ENCODE measurements around the gene SAYSD1. TPM values are rescaled to one million over a fixed set of nuclear protein-coding genes. Genes with fewer than 3 reads are reported as not detected.

SAYSD1 gene
- total RNA-seq, 1 experiment from 2014 or later, result 24.1 TPM

- no peak for DNase-seq (ENCODE audit: low spot score)
Measured at GRCh38 chr6:39083231-39083634, 31.8 kb downstream of the SAYSD1 start.

GRCh38 chr6:39082310-39082709 is 32.7 kb downstream of the SAYSD1 start:
- in situ Hi-C loops (cut with HindIII; ENCODE audit: low sequenced_read_pairs), result no loop called here
- DNase-seq (ENCODE audit: low spot score), result no peak

More at GRCh38 chr6:39083231-39083634, 31.8 kb downstream of the SAYSD1 start:
- in situ Hi-C loops (cut with HindIII; ENCODE audit: low sequenced_read_pairs), result no loop called here

- DNase-seq (ENCODE audit: low spot score), result no peak
- in situ Hi-C loops (cut with HindIII; ENCODE audit: low sequenced_read_pairs), result no loop called here
Measured at GRCh38 chr6:39080246-39080875, 34.6 kb downstream of the SAYSD1 start.

GRCh38 chr6:39079197-39080125 is 35.5 kb downstream of the SAYSD1 start:
- DNase-seq (ENCODE audit: low spot score), result no peak
- in situ Hi-C loops (cut with HindIII; ENCODE audit: low sequenced_read_pairs), result no loop called here

- DNase-seq (ENCODE audit: low spot score), result no peak
- in situ Hi-C loops (cut with HindIII; ENCODE audit: low sequenced_read_pairs), result no loop called here
Measured at GRCh38 chr6:39078695-39079094, 36.3 kb downstream of the SAYSD1 start.

- in situ Hi-C loops (cut with HindIII; ENCODE audit: low sequenced_read_pairs), result no loop called here
- DNase-seq (ENCODE audit: low spot score), result no peak
Measured at GRCh38 chr6:39077882-39078594, 36.9 kb downstream of the SAYSD1 start.

- in situ Hi-C loops (cut with HindIII; ENCODE audit: low sequenced_read_pairs), result no loop called here
- DNase-seq (ENCODE audit: low spot score), result no peak
Measured at GRCh38 chr6:39076623-39077535, 38.1 kb downstream of the SAYSD1 start.

- DNase-seq (ENCODE audit: low spot score), result no peak
- in situ Hi-C loops (cut with HindIII; ENCODE audit: low sequenced_read_pairs), result no loop called here
Measured at GRCh38 chr6:39075807-39076622, 39.0 kb downstream of the SAYSD1 start.

- no peak for DNase-seq (ENCODE audit: low spot score)
- in situ Hi-C loops (cut with HindIII; ENCODE audit: low sequenced_read_pairs), result no loop called here
Measured at GRCh38 chr6:39075010-39075686, 39.8 kb downstream of the SAYSD1 start.

GRCh38 chr6:39074486-39074885 is 40.5 kb downstream of the SAYSD1 start:
- in situ Hi-C loops (cut with HindIII; ENCODE audit: low sequenced_read_pairs), result no loop called here
- no peak for DNase-seq (ENCODE audit: low spot score)

- in situ Hi-C loops (cut with HindIII; ENCODE audit: low sequenced_read_pairs), result no loop called here
- DNase-seq (ENCODE audit: low spot score), result no peak
Measured at GRCh38 chr6:39073471-39074355, 41.3 kb downstream of the SAYSD1 start.

GRCh38 chr6:39072830-39073229 is 42.2 kb downstream of the SAYSD1 start:
- DNase-seq (ENCODE audit: low spot score), result no peak
- in situ Hi-C loops (cut with HindIII; ENCODE audit: low sequenced_read_pairs), result no loop called here

- in situ Hi-C loops (cut with HindIII; ENCODE audit: low sequenced_read_pairs), result no loop called here
Measured at GRCh38 chr6:39068391-39068790, 46.6 kb downstream of the SAYSD1 start.

GRCh38 chr6:39065561-39065960 is 49.4 kb downstream of the SAYSD1 start:
- in situ Hi-C loops (cut with HindIII; ENCODE audit: low sequenced_read_pairs), result no loop called here
- no peak for DNase-seq (ENCODE audit: low spot score)

More at GRCh38 chr6:39068391-39068790, 46.6 kb downstream of the SAYSD1 start:
- DNase-seq (ENCODE audit: low spot score), result no peak

GRCh38 chr6:39063526-39063925 is 51.5 kb downstream of the SAYSD1 start:
- no peak for DNase-seq (ENCODE audit: low spot score)
- in situ Hi-C loops (cut with HindIII; ENCODE audit: low sequenced_read_pairs), result no loop called here

GRCh38 chr6:39062014-39062740 is 52.8 kb downstream of the SAYSD1 start:
- no peak for DNase-seq (ENCODE audit: low spot score)
- in situ Hi-C loops (cut with HindIII; ENCODE audit: low sequenced_read_pairs), result no loop called here

Measured in G401 (cell line).